Caco-2 (cell line): Measurements from ENCODE around the gene LCMT1. TPM values are rescaled to one million over a fixed set of nuclear protein-coding genes. Genes with fewer than 3 reads are reported as not detected.
A peak's percentile ranks its signal among the peaks of the same experiment; 100 is the strongest.

Experiments used
- BruUV-seq: library from RNA; stranded (reverse); fragments of 400-500 nt; replicated peaks from 2 replicates; lab custom pipeline; 2021; lab: Mats Ljungman, UMichigan
- CTCF ChIA-PET: fragments of 300-600 bp; sonication (Branson Sonifier 250); formaldehyde crosslinking; loops from one replicate; lab custom pipeline; 2022; ENCODE audit warnings: antibody characterized with exemption; lab: Charles Lee
- POLR2A ChIA-PET: fragments of 300-600 bp; sonication (Branson Sonifier 250); formaldehyde crosslinking; loops from one replicate; lab custom pipeline; 2022; ENCODE audit warnings: antibody characterized with exemption; lab: Charles Lee
- DNase-seq, 2 experiments: peaks; one replicate each; pipeline versions ENCODE4 v3.0.0 to v3.0.0-alpha.2; 2020 to 2022
- H3K27me3 ChIP-seq: replicated peaks from 2 replicates; pipeline ENCODE4 v1.6.0; 2011; ENCODE audit warnings: low read length; ENCODE audit not compliant: control insufficient read depth, insufficient read depth
- H3K36me3 ChIP-seq: 2 replicates; pipeline ENCODE4 v1.5.1; 2011; ENCODE audit warnings: low read length; ENCODE audit not compliant: control insufficient read depth, insufficient read depth
- H3K4me1 ChIP-seq: fragments of 250-450 bp; sonication (Bioruptor Pico); 2 replicates; pipeline ENCODE4 v1.5.1; 2020; ENCODE audit warnings: mild to moderate bottlenecking
- H3K4me3 ChIP-seq: 2 replicates; pipeline ENCODE4 v1.5.1; 2011; ENCODE audit warnings: low read depth, mild to moderate bottlenecking, control low read depth, low read length
- H3K9me3 ChIP-seq: fragments of 250-450 bp; sonication (Bioruptor Pico); 2 replicates; pipeline ENCODE4 v1.5.1; 2020; ENCODE audit warnings: mild to moderate bottlenecking, moderate library complexity
- H3K27ac Mint-ChIP-seq: one replicate; pipeline ENCODE4 v1.8.0; 2022; ENCODE audit warnings: mixed read lengths; ENCODE audit not compliant: unreplicated experiment
- H3K27me3 Mint-ChIP-seq: one replicate; pipeline ENCODE4 v1.8.0; 2022; ENCODE audit warnings: mixed read lengths; ENCODE audit not compliant: insufficient read depth, unreplicated experiment
- H3K36me3 Mint-ChIP-seq: one replicate; pipeline ENCODE4 v1.8.0; 2022; ENCODE audit warnings: mild to moderate bottlenecking, mixed read lengths; ENCODE audit not compliant: insufficient read depth, unreplicated experiment
- H3K4me1 Mint-ChIP-seq: one replicate; pipeline ENCODE4 v1.8.0; 2022; ENCODE audit warnings: low read depth, mixed read lengths; ENCODE audit not compliant: unreplicated experiment
- H3K4me3 Mint-ChIP-seq: one replicate; pipeline ENCODE4 v1.8.0; 2022; ENCODE audit warnings: mild to moderate bottlenecking, moderate library complexity, mixed read lengths; ENCODE audit not compliant: unreplicated experiment
- H3K9me3 Mint-ChIP-seq: one replicate; pipeline ENCODE4 v1.8.0; 2022; ENCODE audit warnings: mixed read lengths; ENCODE audit not compliant: unreplicated experiment
- intact Hi-C: fragments of 100-400 bp; cut with micrococcal nuclease; formaldehyde crosslinking; loops from one replicate; pipeline ENCODE4 v1.10.0; 2022; ENCODE audit not compliant: unreplicated experiment
- total RNA-seq: library from RNA; stranded (reverse); gene quantifications from 2 replicates; pipeline ENCODE4 v1.2.3, GENCODE V29; 2022
- TF ChIP-seq, protein P1 (sequence below), 2 experiments: fragments of 200-600 bp in 1 of 2; IDR thresholded peaks; 1 replicate in 1 of 2; 2 replicates in 1 of 2; pipeline versions ENCODE4 v1.5.1 to v1.8.0; 2011 to 2022; ENCODE audit warnings: antibody characterized with exemption in 1 of 2, control low read depth in 1 of 2, inconsistent platforms in 1 of 2, low read depth in 1 of 2, low read length in 1 of 2, mild to moderate bottlenecking in 1 of 2, moderate library complexity in 1 of 2; ENCODE audit not compliant: insufficient read depth in 1 of 2, severe bottlenecking in 1 of 2, unreplicated experiment in 1 of 2

LCMT1 gene
- total RNA-seq, 1 experiment from 2014 or later, result 53.9 TPM

DNA sequence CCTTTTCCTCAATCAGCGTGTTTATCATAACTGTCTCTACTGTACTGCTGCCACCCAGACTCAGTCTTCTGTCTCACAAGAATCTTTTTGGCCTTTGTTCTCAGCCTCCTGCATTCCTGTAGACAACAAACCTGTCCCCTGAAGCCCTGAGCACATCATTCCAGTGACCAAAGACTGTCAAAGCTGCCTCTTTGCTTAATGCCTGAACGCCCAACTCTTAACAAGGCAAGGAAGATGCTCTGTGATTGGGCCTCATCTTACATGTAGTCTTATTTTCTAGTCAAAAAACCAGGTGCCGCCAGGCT is 75.9 kb downstream of the LCMT1 start:
- Mint-ChIP-seq H3K4me3 (no peak overlapping the region), H3K4me1 (peaks cover 7% of the 10 kb centered on the region), H3K36me3 (no peaks in the 10 kb centered on the region), H3K9me3 (peaks cover 10% of the 10 kb centered on the region), H3K27ac (peak overlapping the region; percentile 37), H3K27me3 (no peaks in the 10 kb centered on the region)
- no peaks in the 10 kb centered on the region for H3K9me3 ChIP-seq
- TF ChIP-seq, protein P1, sequence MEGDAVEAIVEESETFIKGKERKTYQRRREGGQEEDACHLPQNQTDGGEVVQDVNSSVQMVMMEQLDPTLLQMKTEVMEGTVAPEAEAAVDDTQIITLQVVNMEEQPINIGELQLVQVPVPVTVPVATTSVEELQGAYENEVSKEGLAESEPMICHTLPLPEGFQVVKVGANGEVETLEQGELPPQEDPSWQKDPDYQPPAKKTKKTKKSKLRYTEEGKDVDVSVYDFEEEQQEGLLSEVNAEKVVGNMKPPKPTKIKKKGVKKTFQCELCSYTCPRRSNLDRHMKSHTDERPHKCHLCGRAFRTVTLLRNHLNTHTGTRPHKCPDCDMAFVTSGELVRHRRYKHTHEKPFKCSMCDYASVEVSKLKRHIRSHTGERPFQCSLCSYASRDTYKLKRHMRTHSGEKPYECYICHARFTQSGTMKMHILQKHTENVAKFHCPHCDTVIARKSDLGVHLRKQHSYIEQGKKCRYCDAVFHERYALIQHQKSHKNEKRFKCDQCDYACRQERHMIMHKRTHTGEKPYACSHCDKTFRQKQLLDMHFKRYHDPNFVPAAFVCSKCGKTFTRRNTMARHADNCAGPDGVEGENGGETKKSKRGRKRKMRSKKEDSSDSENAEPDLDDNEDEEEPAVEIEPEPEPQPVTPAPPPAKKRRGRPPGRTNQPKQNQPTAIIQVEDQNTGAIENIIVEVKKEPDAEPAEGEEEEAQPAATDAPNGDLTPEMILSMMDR (IDR thresholded peaks at IDR 0.05; ENCODE audit: insufficient read depth in 1 of 2, low read depth in 1 of 2, low read length in 1 of 2, severe bottlenecking in 1 of 2, unreplicated experiment in 1 of 2), result no peak
- ChIA-PET POLR2A (no interaction called here), CTCF (interaction anchor here (0.7 kb wide), 1 partner anchor 9 kb away, joined by 3 read pairs; no protein-coding TSS in a partner anchor)
- BruUV-seq, result no TSS peak
- intact Hi-C loops, result no loop called here
- no peak overlapping the region for H3K4me3 ChIP-seq
- H3K36me3 ChIP-seq, result no peaks in the 10 kb centered on the region
- H3K4me1 ChIP-seq, result no peaks in the 10 kb centered on the region
- H3K27me3 ChIP-seq, result no peaks in the 10 kb centered on the region
- DNase-seq, result no peak

DNA sequence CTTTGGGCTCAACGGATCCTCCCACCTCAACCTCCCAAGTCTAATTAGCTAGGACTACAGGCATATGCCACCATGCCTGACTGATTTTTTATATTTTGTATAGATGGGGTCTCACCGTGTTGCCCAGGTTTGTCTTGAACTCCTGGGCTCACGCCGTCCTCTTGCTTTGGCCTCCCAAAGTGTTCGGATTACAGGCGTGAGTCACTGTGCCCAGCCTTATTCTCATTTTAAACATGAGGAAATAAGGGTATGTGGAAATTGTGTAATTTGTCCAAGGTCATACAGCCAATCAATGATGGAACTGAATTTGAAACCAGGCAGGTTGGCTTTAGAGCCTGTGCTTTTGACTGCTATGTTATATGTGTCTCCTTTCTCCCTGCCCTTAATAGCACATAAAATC is 77.8 kb downstream of the LCMT1 start:
- no peaks in the 10 kb centered on the region for H3K27me3 Mint-ChIP-seq
- H3K9me3 Mint-ChIP-seq, result peaks cover 10% of the 10 kb centered on the region
- TF ChIP-seq, protein P1 (IDR thresholded peaks at IDR 0.05; ENCODE audit: insufficient read depth in 1 of 2, low read depth in 1 of 2, low read length in 1 of 2, severe bottlenecking in 1 of 2, unreplicated experiment in 1 of 2), result no peak
- intact Hi-C loops, result no loop called here
- no peak overlapping the region for H3K4me3 Mint-ChIP-seq
- Histone ChIP-seq H3K36me3 (no peaks in the 10 kb centered on the region), H3K4me3 (no peak overlapping the region), H3K9me3 (no peaks in the 10 kb centered on the region), H3K27me3 (no peaks in the 10 kb centered on the region), H3K4me1 (no peaks in the 10 kb centered on the region)
- no peak for DNase-seq
- ChIA-PET CTCF (no interaction called here), POLR2A (no interaction called here)
- no peak overlapping the region for H3K27ac Mint-ChIP-seq
- no peaks in the 10 kb centered on the region for H3K36me3 Mint-ChIP-seq
- no TSS peak for BruUV-seq
- peaks cover 7% of the 10 kb centered on the region for H3K4me1 Mint-ChIP-seq

DNA sequence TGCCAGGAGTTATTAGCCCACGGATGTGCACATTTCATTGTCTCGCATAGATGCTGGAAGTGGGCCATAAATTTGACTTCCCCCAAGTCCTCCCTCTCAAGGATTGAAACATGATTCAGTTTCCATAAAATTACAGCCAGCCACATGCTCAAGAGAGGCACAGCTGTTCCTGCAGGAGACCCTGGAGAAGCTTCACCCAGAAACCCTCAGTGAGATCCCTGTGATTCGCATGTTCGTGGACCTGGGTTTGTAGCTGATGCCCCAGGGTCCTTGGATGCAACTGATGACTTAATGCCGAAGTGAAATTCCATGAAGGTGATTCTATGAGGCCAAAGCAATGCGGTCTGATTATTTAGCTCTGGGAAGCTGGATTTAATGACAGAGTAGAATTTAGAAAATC is 80.6 kb downstream of the LCMT1 start:
- Histone ChIP-seq H3K4me3 (no peak overlapping the region), H3K4me1 (no peaks in the 10 kb centered on the region), H3K27me3 (no peaks in the 10 kb centered on the region), H3K9me3 (no peaks in the 10 kb centered on the region), H3K36me3 (no peaks in the 10 kb centered on the region)
- TF ChIP-seq, protein P1 (IDR thresholded peaks at IDR 0.05; ENCODE audit: insufficient read depth in 1 of 2, low read depth in 1 of 2, low read length in 1 of 2, severe bottlenecking in 1 of 2, unreplicated experiment in 1 of 2), result no peak
- peaks cover 7% of the 10 kb centered on the region for H3K9me3 Mint-ChIP-seq
- H3K27me3 Mint-ChIP-seq, result no peaks in the 10 kb centered on the region
- peaks cover 6% of the 10 kb centered on the region for H3K4me1 Mint-ChIP-seq
- H3K27ac Mint-ChIP-seq, result no peak overlapping the region
- BruUV-seq, result no TSS peak
- DNase-seq, result no peak
- intact Hi-C loops, result no loop called here
- CTCF ChIA-PET, result no interaction called here
- H3K4me3 Mint-ChIP-seq, result no peak overlapping the region
- no peaks in the 10 kb centered on the region for H3K36me3 Mint-ChIP-seq
- POLR2A ChIA-PET, result no interaction called here
